ENCODE data around the gene SH2D2A. TPM values are rescaled to one million over a fixed set of nuclear protein-coding genes. Genes with fewer than 3 reads are reported as not detected.

The SH2D2A gene
- total and polyA plus RNA-seq, 2 donors (not counting 3 experiments of a cell fraction or from before 2014, with no cell fraction given), result 0.92 to 1.1 TPM

GRCh38 chr1:156862584-156862983, 45.9 kb upstream of the SH2D2A start:
- Histone ChIP-seq H4K20me1 (replicated peaks; ENCODE audit: control insufficient read depth, extremely low read depth, insufficient read depth, low read length) (no peaks in the 10 kb centered on the region), H3K9me1 (replicated peaks; ENCODE audit: control insufficient read depth, extremely low read depth, insufficient read depth, low read length) (no peaks in the 10 kb centered on the region), H3K27ac (ENCODE audit: insufficient read depth, low read depth, low read length) (no peak overlapping the region), H3K4me3 (replicated peaks in 1 of 3; ENCODE audit: insufficient read depth in 1 of 3, low read depth in 1 of 3, low read length in 3 of 3) (no peak overlapping the region), H3K36me3 (ENCODE audit: control insufficient read depth in 2 of 2, extremely low read depth in 1 of 2, insufficient read depth in 2 of 2, low read length in 2 of 2) (no peaks in the 10 kb centered on the region), H3K79me2 (ENCODE audit: control insufficient read depth, insufficient read depth, low read length) (no peaks in the 10 kb centered on the region), H3K9ac (replicated peaks; ENCODE audit: extremely low read depth, insufficient read depth, low read length) (no peak overlapping the region), H3K4me1 (ENCODE audit: control insufficient read depth, extremely low read depth, insufficient read depth, low read length) (peaks cover 17% of the 10 kb centered on the region), H2AFZ (ENCODE audit: low read depth, low read length) (no peak overlapping the region), H3K27me3 (ENCODE audit: control insufficient read depth in 2 of 2, insufficient read depth in 2 of 2, low read length in 2 of 2) (peaks cover 32 to 34% of the 10 kb centered on the region in 2 experiments), H3K4me2 (ENCODE audit: insufficient read depth, low read length) (no peak overlapping the region), H3K9me3 (replicated peaks; ENCODE audit: control insufficient read depth, insufficient read depth, low read length) (no peaks in the 10 kb centered on the region)
- DNase-seq (ENCODE audit: low read depth, low spot score) (no peak), FAIRE-seq (no peak)
- TF ChIP-seq POLR2A (IDR thresholded peaks at IDR 0.05; ENCODE audit: low read depth, low read length) (no peak), EZH2 (IDR thresholded peaks at IDR 0.05; ENCODE audit: borderline replicate concordance, low read depth, low read length, severe bottlenecking) (no peak), GATA2 (IDR thresholded peaks at IDR 0.05; ENCODE audit: insufficient read depth, insufficient read length, low read depth, low read length) (no peak), MAX (IDR thresholded peaks at IDR 0.05; ENCODE audit: insufficient read depth, insufficient read length) (no peak), JUN (IDR thresholded peaks at IDR 0.05; ENCODE audit: borderline replicate concordance, insufficient read depth, insufficient read length, low read depth) (no peak), CTCF (IDR thresholded peaks at IDR 0.05; ENCODE audit: extremely low read depth in 1 of 2, insufficient read depth in 1 of 2, low read depth in 1 of 2, low read length in 2 of 2) (no peak), MYC (IDR thresholded peaks at IDR 0.05; ENCODE audit: low read depth, low read length) (no peak)
- BruUV-seq (replicated peaks), result no TSS peak
- ChIA-PET CTCF (interaction anchor here (0.5 to 10.5 kb wide), 6 partner anchors 25 to 173 kb away, joined by 3 to 336 read pairs (median 134); partner anchors contain the start of genes ISG20L2 and METTL25B), POLR2A (interaction anchor here (0.6 kb wide), 1 partner anchor 197 kb away, joined by 3 read pairs; no protein-coding TSS in a partner anchor)
- intact Hi-C loops (cut with micrococcal nuclease), result no loop called here
- dilution Hi-C loops (cut with MboI; ENCODE audit: extremely low pct_ligation_motif_present, low sequenced_read_pairs), result no loop called here

All from endothelial cell of umbilical vein (primary cell).